GM23248 (cell line): ENCODE results near the gene AHI1.

Experiments
- EZH2 ChIP-seq: fragments of 200-600 bp; sonication (generic); IDR thresholded peaks from 2 replicates; pipeline ENCODE4 v1.6.1; 2018; ENCODE audit warnings: antibody characterized with exemption, mild to moderate bottlenecking; ENCODE audit not compliant: insufficient read depth, poor library complexity, severe bottlenecking
- EZH2phosphoT487 ChIP-seq: fragments of 200-600 bp; sonication (generic); IDR thresholded peaks from 2 replicates; pipeline ENCODE4 v1.6.1; 2018; ENCODE audit warnings: antibody characterized with exemption, moderate library complexity, mild to moderate bottlenecking, low read depth; ENCODE audit not compliant: insufficient read depth

- TF ChIP-seq EZH2 (no peak), EZH2phosphoT487 (no peak)
These were observed 115.3 kb downstream of the AHI1 start for GRCh38 chr6:135382182-135382628.
